ENCODE data around the gene PIP4K2B.

DNA sequence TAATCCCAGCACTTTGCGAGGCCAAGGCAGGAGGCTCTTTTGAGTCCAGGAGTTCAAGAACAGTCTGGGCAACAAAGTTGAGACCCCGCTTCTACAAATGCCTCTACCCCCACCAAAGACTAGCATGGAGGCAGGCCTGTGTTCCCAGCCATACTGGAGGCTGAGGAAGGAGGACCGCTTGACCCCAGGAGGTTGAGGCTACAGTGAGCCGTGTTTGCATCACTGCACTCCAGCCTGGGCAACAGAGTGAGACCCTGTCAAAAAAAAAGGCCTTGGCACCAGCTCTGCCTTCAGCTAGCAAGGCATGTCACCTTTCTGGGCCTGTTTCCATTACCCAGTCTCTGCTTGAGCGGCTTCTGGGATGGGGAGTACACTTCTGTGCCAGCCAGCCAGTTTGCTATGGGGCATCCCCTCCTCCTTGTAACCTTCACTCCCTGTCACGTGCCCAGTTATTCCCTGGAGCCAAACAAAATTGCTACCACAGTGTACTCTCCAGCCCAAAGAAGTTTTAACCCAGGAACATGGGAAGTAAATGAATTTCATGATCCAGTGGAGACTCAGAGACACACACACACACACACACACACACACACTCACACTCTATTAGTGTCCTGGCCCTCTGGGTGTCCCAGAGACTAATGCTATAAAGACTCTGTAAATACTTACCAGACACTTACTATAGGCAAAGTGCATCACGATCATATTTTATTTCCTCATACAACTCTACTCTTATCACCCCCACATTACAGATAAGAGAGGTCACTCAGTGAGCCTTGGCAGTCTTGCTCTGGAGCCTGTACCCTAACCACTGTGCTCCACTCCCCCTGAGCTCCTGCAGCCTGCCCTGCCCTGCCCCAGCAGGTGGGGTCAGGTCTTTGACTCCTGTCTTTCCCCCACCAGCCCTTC lies 66.7 kb downstream of the PIP4K2B start:
- TF ChIP-seq, protein P1, sequence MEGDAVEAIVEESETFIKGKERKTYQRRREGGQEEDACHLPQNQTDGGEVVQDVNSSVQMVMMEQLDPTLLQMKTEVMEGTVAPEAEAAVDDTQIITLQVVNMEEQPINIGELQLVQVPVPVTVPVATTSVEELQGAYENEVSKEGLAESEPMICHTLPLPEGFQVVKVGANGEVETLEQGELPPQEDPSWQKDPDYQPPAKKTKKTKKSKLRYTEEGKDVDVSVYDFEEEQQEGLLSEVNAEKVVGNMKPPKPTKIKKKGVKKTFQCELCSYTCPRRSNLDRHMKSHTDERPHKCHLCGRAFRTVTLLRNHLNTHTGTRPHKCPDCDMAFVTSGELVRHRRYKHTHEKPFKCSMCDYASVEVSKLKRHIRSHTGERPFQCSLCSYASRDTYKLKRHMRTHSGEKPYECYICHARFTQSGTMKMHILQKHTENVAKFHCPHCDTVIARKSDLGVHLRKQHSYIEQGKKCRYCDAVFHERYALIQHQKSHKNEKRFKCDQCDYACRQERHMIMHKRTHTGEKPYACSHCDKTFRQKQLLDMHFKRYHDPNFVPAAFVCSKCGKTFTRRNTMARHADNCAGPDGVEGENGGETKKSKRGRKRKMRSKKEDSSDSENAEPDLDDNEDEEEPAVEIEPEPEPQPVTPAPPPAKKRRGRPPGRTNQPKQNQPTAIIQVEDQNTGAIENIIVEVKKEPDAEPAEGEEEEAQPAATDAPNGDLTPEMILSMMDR (conservative IDR thresholded peaks at IDR 0.05; ENCODE audit: low read length), result 0 out of 2 replicates have a peak, but pooled peaks have one; percentile 8
- TF ChIP-seq EZH2phosphoT487 (IDR thresholded peaks at IDR 0.05; ENCODE audit: borderline replicate concordance, low read depth, low read length), result no peak

All from OCI-LY7 (cell line).